Endothelial cell (in vitro differentiated cells): Measurements from ENCODE around the gene TLNRD1. TPM values are rescaled to one million over a fixed set of nuclear protein-coding genes. Genes with fewer than 3 reads are reported as not detected.

Experiments
- DNase-seq: peaks from one replicate; pipeline ENCODE4 v3.0.0; 2021; ENCODE audit warnings: low spot score
- H3K27ac Mint-ChIP-seq: one replicate; pipeline ENCODE4 v1.8.0; 2021; ENCODE audit warnings: mixed read lengths, inconsistent platforms; ENCODE audit not compliant: unreplicated experiment
- H3K27me3 Mint-ChIP-seq: one replicate; pipeline ENCODE4 v1.8.0; 2021; ENCODE audit warnings: mild to moderate bottlenecking, moderate library complexity, mixed read lengths, inconsistent platforms; ENCODE audit not compliant: unreplicated experiment
- H3K36me3 Mint-ChIP-seq: one replicate; pipeline ENCODE4 v1.8.0; 2021; ENCODE audit warnings: mild to moderate bottlenecking, low read depth, mixed read lengths, inconsistent platforms; ENCODE audit not compliant: unreplicated experiment
- H3K4me1 Mint-ChIP-seq: one replicate; pipeline ENCODE4 v1.8.0; 2021; ENCODE audit warnings: mild to moderate bottlenecking, mixed read lengths, inconsistent platforms; ENCODE audit not compliant: unreplicated experiment
- H3K4me3 Mint-ChIP-seq: one replicate; pipeline ENCODE4 v1.8.0; 2021; ENCODE audit warnings: mild to moderate bottlenecking, mixed read lengths, inconsistent platforms; ENCODE audit not compliant: unreplicated experiment
- H3K9me3 Mint-ChIP-seq: one replicate; pipeline ENCODE4 v1.8.0; 2021; ENCODE audit warnings: mixed read lengths, inconsistent platforms; ENCODE audit not compliant: unreplicated experiment
- total RNA-seq: library from RNA; stranded (reverse); fragmentation: NEBNext Ultra II Directional; extraction: Animal tissue kit (Norgen Biotek cat#: 25700); gene quantifications from one replicate; pipeline ENCODE4 v1.2.1, GENCODE V29; 2021; ENCODE audit not compliant: unreplicated experiment
- TF ChIP-seq, protein P1 (sequence below): fragments of 200-600 bp; sonication (generic); IDR thresholded peaks from one replicate; pipeline ENCODE4 v1.5.0; 2021; ENCODE audit warnings: antibody characterized with exemption; ENCODE audit not compliant: unreplicated experiment

Gene TLNRD1
- total RNA-seq, 1 donor from 2014 or later = 86.0 TPM

GRCh38 chr15:80996247-80996646, 4.5 kb upstream of the TLNRD1 start:
- TF ChIP-seq, protein P1, sequence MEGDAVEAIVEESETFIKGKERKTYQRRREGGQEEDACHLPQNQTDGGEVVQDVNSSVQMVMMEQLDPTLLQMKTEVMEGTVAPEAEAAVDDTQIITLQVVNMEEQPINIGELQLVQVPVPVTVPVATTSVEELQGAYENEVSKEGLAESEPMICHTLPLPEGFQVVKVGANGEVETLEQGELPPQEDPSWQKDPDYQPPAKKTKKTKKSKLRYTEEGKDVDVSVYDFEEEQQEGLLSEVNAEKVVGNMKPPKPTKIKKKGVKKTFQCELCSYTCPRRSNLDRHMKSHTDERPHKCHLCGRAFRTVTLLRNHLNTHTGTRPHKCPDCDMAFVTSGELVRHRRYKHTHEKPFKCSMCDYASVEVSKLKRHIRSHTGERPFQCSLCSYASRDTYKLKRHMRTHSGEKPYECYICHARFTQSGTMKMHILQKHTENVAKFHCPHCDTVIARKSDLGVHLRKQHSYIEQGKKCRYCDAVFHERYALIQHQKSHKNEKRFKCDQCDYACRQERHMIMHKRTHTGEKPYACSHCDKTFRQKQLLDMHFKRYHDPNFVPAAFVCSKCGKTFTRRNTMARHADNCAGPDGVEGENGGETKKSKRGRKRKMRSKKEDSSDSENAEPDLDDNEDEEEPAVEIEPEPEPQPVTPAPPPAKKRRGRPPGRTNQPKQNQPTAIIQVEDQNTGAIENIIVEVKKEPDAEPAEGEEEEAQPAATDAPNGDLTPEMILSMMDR = peak; percentile 62
- Mint-ChIP-seq H3K4me1 (peaks cover 15% of the 10 kb centered on the region), H3K4me3 (no peak overlapping the region), H3K9me3 (no peaks in the 10 kb centered on the region), H3K36me3 (no peaks in the 10 kb centered on the region), H3K27me3 (peaks cover 8% of the 10 kb centered on the region), H3K27ac (no peak overlapping the region)
- no peak for DNase-seq

GRCh38 chr15:80997692-80998091, 3.0 kb upstream of the TLNRD1 start:
- H3K27me3 Mint-ChIP-seq = peaks cover 8% of the 10 kb centered on the region
- TF ChIP-seq, protein P1 = no peak
- DNase-seq = no peak
- no peaks in the 10 kb centered on the region for H3K9me3 Mint-ChIP-seq
- no peaks in the 10 kb centered on the region for H3K36me3 Mint-ChIP-seq
- no peak overlapping the region for H3K4me3 Mint-ChIP-seq
- H3K4me1 Mint-ChIP-seq = peaks cover 10% of the 10 kb centered on the region
- no peak overlapping the region for H3K27ac Mint-ChIP-seq

GRCh38 chr15:80998251-80998650, 2.5 kb upstream of the TLNRD1 start:
- peaks cover 12% of the 10 kb centered on the region for H3K4me1 Mint-ChIP-seq
- no peak for DNase-seq
- H3K4me3 Mint-ChIP-seq = no peak overlapping the region
- no peaks in the 10 kb centered on the region for H3K36me3 Mint-ChIP-seq
- peaks cover 8% of the 10 kb centered on the region for H3K27me3 Mint-ChIP-seq
- TF ChIP-seq, protein P1 = no peak
- H3K27ac Mint-ChIP-seq = no peak overlapping the region
- no peaks in the 10 kb centered on the region for H3K9me3 Mint-ChIP-seq

- Mint-ChIP-seq H3K27me3 (peaks cover 11% of the 10 kb centered on the region), H3K4me3 (peak overlapping the region; percentile 96), H3K36me3 (peaks cover 12% of the 10 kb centered on the region), H3K27ac (peak overlapping the region; percentile 98), H3K4me1 (peaks cover 25% of the 10 kb centered on the region), H3K9me3 (no peaks in the 10 kb centered on the region)
- TF ChIP-seq, protein P1 = no peak
- DNase-seq = no peak
Observed at GRCh38 chr15:80999623-81000036, 1.1 kb upstream of the TLNRD1 start.

- Mint-ChIP-seq H3K4me3 (peak overlapping the region; percentile 96), H3K36me3 (peaks cover 13% of the 10 kb centered on the region), H3K4me1 (peaks cover 31% of the 10 kb centered on the region), H3K27me3 (peaks cover 11% of the 10 kb centered on the region), H3K27ac (peak overlapping the region; percentile 98), H3K9me3 (no peaks in the 10 kb centered on the region)
- TF ChIP-seq, protein P1 = no peak
- DNase-seq = no peak
Observed at GRCh38 chr15:81000144-81000623, 539 bp upstream of the TLNRD1 start.
